ENCODE measurements around the gene HSBP1L1. TPM values are rescaled to one million over a fixed set of nuclear protein-coding genes. Genes with fewer than 3 reads are reported as not detected.

Gene HSBP1L1
- total and polyA plus RNA-seq, 2 of the 13 experiments (the other 11 are each of a cell fraction or from before 2014, with no cell fraction given), result 22.6 to 45.1 TPM

GRCh38 chr18:79947881-79948610, 16.4 kb upstream of the HSBP1L1 start (continued):
- TF ChIP-seq SOX6 (IDR thresholded peaks at IDR 0.05), result no peak
- TF ChIP-seq SOX6 (CRISPR knock-in tag; IDR thresholded peaks at IDR 0.05), result peak; percentile 47
- TF ChIP-seq SKI (IDR thresholded peaks at IDR 0.05; ENCODE audit: partially characterized antibody), result peak; percentile 39
- TF ChIP-seq ZNF17 (CRISPR knock-in tag; IDR thresholded peaks at IDR 0.05), result no peak
- TF ChIP-seq KDM6A (CRISPR knock-in tag; IDR thresholded peaks at IDR 0.05; ENCODE audit: low read depth), result peak; percentile 52; the same call in 1 of the 2 replicates
- peak; percentile 24; the same call in 1 of the 2 replicates for TF ChIP-seq ZNF501 (CRISPR knock-in tag; IDR thresholded peaks at IDR 0.05)
- TF ChIP-seq ZNF580 (CRISPR knock-in tag; IDR thresholded peaks at IDR 0.05; ENCODE audit: borderline replicate concordance, low read depth), result peak; percentile 37; the same call in 1 of the 2 replicates
- no peak for TF ChIP-seq ZNF709 (CRISPR knock-in tag; IDR thresholded peaks at IDR 0.05)
- TF ChIP-seq ZBTB40 (IDR thresholded peaks at IDR 0.05), result no peak
- TF ChIP-seq ZBTB40 (CRISPR knock-in tag; IDR thresholded peaks at IDR 0.05), result 0 out of 2 replicates have a peak, but pooled peaks have one; percentile 39
- TF ChIP-seq FOXP4 (CRISPR knock-in tag; IDR thresholded peaks at IDR 0.05), result 0 out of 2 replicates have a peak, but pooled peaks have one; percentile 31
- no peak for TF ChIP-seq MXD3 (CRISPR knock-in tag; IDR thresholded peaks at IDR 0.05)
- no peak for TF ChIP-seq ZNF557 (CRISPR knock-in tag; IDR thresholded peaks at IDR 0.05)
- TF ChIP-seq GABPB1 (CRISPR knock-in tag; IDR thresholded peaks at IDR 0.05), result peak; percentile 47
- no peak for TF ChIP-seq ARID2 (CRISPR knock-in tag; IDR thresholded peaks at IDR 0.05; ENCODE audit: borderline replicate concordance)
- 0 out of 2 replicates have a peak, but pooled peaks have one; percentile 62 for TF ChIP-seq ZNF772 (CRISPR knock-in tag; IDR thresholded peaks at IDR 0.05)

All from HepG2 (cell line).